Esophagus (tissue), 2 donors: Measurements from ENCODE around the gene MAK. TPM values are rescaled to one million over a fixed set of nuclear protein-coding genes. Genes with fewer than 3 reads are reported as not detected.
"Not testable (repeated sequence)": the region's sequence is repeated elsewhere in the genome, so short reads cannot be mapped to it uniquely, and the experiment has no call there.

ENCODE experiments used
- H3K27ac ChIP-seq, 2 donors: one replicate each; pipeline ENCODE4 v1.5.1; 2013; ENCODE audit warnings: low read depth in 2 of 2, mild to moderate bottlenecking in 2 of 2, inconsistent platforms in 1 of 2, low read length in 1 of 2, moderate library complexity in 1 of 2
- H3K27me3 ChIP-seq, 2 donors: one replicate each; pipeline ENCODE4 v1.6.1; 2013; ENCODE audit warnings: low read length in 2 of 2, control low read depth in 1 of 2, mild to moderate bottlenecking in 1 of 2; ENCODE audit not compliant: insufficient read depth in 2 of 2, control insufficient read depth in 1 of 2
- H3K36me3 ChIP-seq, 2 donors: one replicate each; pipeline ENCODE4 v1.6.1; 2013; ENCODE audit warnings: low read length in 1 of 2; ENCODE audit not compliant: control insufficient read depth in 2 of 2, insufficient read depth in 2 of 2
- H3K4me1 ChIP-seq, 2 donors: one replicate each; pipeline ENCODE4 v1.6.1; 2013; ENCODE audit warnings: low read length in 1 of 2; ENCODE audit not compliant: control insufficient read depth in 2 of 2, insufficient read depth in 2 of 2
- H3K4me3 ChIP-seq, 2 donors: one replicate each; pipeline ENCODE4 v1.5.1; 2013; ENCODE audit warnings: low read length in 2 of 2, mild to moderate bottlenecking in 2 of 2, low read depth in 1 of 2, moderate library complexity in 1 of 2
- H3K9me3 ChIP-seq, 2 donors: one replicate each; pipeline ENCODE4 v1.6.1; 2013; ENCODE audit warnings: mild to moderate bottlenecking in 2 of 2, low read depth in 1 of 2, low read length in 1 of 2, moderate library complexity in 1 of 2; ENCODE audit not compliant: control insufficient read depth in 2 of 2, insufficient read depth in 1 of 2
- WGBS, 2 donors: extraction: QIAGEN DNeasy Blood & Tissue Kit; methylation state at CpG; one replicate each; pipeline ENCODE4 v1.1.7; 2013; 5-methylcytosine and 5-hydroxymethylcytosine counted together
- polyA plus RNA-seq, 2 donors: library from polyadenylated mRNA; stranded (reverse); fragments of 200-250 nt; gene quantifications; one replicate each; pipeline ENCODE4 v1.2.3, GENCODE V29; 2013
- donor health status: healthy with polysubstance abuse.
- donor health status: Bipolar disorder and iron deficiency.

Gene MAK
- polyA plus RNA-seq, 2 donors: 0.02 to 0.04 TPM

- peak overlapping the region; percentile 69 to 91 for H3K27ac ChIP-seq
- 46 to 51% methylated on average over 6 of the region's 6 CpGs for WGBS, 2 donors
These were observed 78.4 kb downstream of the MAK start for GRCh38 chr6:10759884-10760329.

DNA sequence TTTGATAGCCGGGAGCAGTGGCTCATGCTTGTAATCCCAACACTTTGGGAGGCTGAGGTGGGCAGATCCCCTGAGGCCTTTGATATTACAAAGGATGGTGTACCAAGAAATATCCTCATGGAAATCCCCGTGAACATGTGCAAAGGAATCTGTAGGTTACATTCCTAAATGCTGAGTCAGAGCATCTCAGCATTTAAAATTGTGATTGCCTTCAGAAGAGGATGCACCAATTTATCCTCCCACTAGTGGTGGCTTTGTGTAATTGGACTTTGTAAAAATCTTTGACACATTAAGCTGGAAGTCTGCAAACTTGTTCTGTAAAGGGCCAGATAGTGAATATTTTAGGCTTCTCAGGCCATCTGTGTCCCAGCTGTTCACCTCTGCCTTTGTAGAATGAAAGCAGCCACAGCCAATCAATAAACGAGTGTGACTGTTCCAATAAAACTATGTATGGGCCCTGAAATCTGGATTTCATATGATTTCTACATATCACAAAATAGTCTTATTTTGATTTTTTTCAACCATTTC is 79.0 kb downstream of the MAK start:
- Histone ChIP-seq H3K4me3 (no peak overlapping the region), H3K27ac (peak overlapping the region; percentile 61 to 69), H3K4me1 (peaks cover 0 to 2% of the 10 kb centered on the region in 2 donors), H3K9me3 (no peaks in the 10 kb centered on the region), H3K36me3 (peaks cover 0 to 5% of the 10 kb centered on the region in 2 donors), H3K27me3 (no peaks in the 10 kb centered on the region)
- 30 to 43% methylated on average over 3 of the region's 3 CpGs for WGBS, 2 donors

More at GRCh38 chr6:10759884-10760329, 78.4 kb downstream of the MAK start:
- Histone ChIP-seq H3K9me3 (no peaks in the 10 kb centered on the region), H3K4me1 (peaks cover 0 to 2% of the 10 kb centered on the region in 2 donors), H3K4me3 (no peak overlapping the region), H3K27me3 (no peaks in the 10 kb centered on the region), H3K36me3 (no peaks in the 10 kb centered on the region)

- Histone ChIP-seq H3K36me3 (peaks cover 0 to 20% of the 10 kb centered on the region in 2 donors), H3K9me3 (no peaks in the 10 kb centered on the region), H3K27me3 (no peaks in the 10 kb centered on the region), H3K4me3 (no peak overlapping the region), H3K4me1 (peaks cover 0 to 2% of the 10 kb centered on the region in 2 donors), H3K27ac (no peak overlapping the region)
- WGBS, 2 donors: 74 to 85% methylated on average over 1 of the region's 1 CpG
These were observed 82.3 kb downstream of the MAK start for GRCh38 chr6:10756085-10756484.

DNA sequence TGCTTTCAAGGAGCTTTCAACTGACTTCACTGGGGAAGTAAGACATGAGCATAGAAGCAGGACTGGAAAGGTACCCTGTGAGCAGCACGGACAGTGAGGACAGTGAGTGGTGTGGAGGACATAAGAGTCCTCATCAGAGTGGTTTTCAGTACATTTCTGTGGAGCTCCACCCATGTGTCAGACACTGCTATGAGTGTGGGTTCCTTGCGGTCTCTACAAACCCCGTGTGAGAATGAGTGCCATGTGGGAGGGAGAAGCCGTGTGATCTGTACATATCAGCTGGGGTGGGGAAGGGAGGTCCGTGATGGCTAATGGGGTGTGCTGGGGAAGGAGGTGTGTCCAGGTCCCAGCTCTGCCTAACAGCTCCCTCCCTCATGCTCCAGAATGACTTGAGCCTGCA is 86.6 kb downstream of the MAK start:
- H3K27ac ChIP-seq, H3K4me1 ChIP-seq, H3K9me3 ChIP-seq, H3K4me3 ChIP-seq, H3K27me3 ChIP-seq: not testable (repeated sequence)
- 75 to 86% methylated on average over 3 to 5 of the region's 5 CpGs for WGBS, 2 donors
- H3K36me3 ChIP-seq: peaks cover 0 to 28% of the 10 kb centered on the region in 2 donors

GRCh38 chr6:10750568-10750967 is 87.8 kb downstream of the MAK start:
- H3K9me3 ChIP-seq, H3K27ac ChIP-seq, H3K4me3 ChIP-seq, H3K27me3 ChIP-seq, H3K4me1 ChIP-seq: not testable (repeated sequence)
- peaks cover 0 to 28% of the 10 kb centered on the region in 2 donors for H3K36me3 ChIP-seq
- 79 to 88% methylated on average over 6 of the region's 6 CpGs for WGBS, 2 donors

DNA sequence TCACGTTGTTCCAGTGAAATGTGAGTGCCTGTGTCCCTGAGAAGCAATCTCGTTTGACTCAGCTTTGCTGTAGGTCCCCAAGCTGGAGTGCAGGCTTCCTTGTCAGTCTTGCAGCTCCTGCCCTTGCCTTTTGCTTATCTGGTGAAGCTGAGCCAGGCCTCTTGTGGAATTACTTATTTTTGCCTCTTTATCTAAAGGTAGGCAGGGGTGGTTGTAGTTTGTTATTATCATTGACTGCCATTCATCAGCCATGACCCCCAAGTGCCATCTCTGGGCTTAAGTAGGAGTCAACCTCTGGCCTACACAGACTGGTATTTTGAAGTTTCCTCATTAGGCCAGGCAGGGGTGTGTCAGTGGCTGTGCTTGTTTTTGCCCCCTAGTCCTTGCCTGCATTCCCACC is 88.6 kb downstream of the MAK start:
- no peaks in the 10 kb centered on the region for H3K4me1 ChIP-seq
- H3K27ac ChIP-seq: no peak overlapping the region
- H3K4me3 ChIP-seq: no peak overlapping the region
- no peaks in the 10 kb centered on the region for H3K27me3 ChIP-seq
- WGBS, 2 donors: 29 to 42% methylated on average over 2 of the region's 2 CpGs
- no peaks in the 10 kb centered on the region for H3K9me3 ChIP-seq
- H3K36me3 ChIP-seq: peaks cover 0 to 27% of the 10 kb centered on the region in 2 donors

DNA sequence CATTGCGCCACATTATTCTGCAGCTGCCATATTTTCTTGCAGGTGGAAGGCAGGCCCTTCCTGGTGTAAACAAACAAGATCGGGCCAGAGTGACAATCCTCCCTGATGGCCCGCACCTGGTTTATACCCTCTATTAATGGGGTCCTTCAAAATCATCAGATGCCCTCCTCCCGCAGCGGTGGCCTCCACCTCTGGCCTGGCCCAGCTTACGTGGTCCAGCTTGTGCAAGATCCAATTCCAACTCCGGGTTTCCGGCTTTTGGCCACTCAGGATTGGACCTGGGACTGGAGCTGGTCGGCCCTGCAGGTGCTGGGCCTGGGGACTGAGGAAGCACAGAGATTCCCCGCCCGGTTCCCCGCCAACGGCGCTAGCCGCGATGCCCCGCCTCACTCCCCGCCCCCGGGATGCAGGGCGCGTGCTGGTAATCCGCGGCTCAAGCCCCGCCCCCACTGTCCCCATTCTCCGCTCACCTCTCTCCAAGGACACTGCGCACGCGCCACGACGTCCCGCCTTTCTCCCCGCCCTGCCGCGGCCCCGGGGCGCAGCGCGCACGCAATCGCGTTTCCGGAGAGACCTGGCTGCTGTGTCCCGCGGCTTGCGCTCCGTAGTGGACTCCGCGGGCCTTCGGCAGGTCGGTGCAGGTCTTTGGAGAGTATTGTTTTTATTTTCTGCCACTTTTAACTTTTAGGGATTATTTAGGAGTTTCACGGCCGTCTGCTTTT is 90.9 kb downstream of the MAK start, which contains the start of gene TMEM14B:
Gene TMEM14B (plus strand): TSS at position 555 of the 722 bp plus-strand sequence. CDS start 1,441 bp downstream, outside the sequence.
- Histone ChIP-seq H3K4me1 (no peaks in the 10 kb centered on the region), H3K27me3 (no peaks in the 10 kb centered on the region), H3K9me3 (no peaks in the 10 kb centered on the region), H3K27ac (peak within 1 kb of the TSS; percentile 57 to 73), H3K4me3 (peak within 1 kb of the TSS; percentile 49 to 79), H3K36me3 (peaks cover 0 to 9% of the 10 kb centered on the region in 2 donors)
- 1% methylated on average over 49 to 52 of the region's 52 CpGs for WGBS, 2 donors

GRCh38 chr6:10746915-10747250 is 91.5 kb downstream of the MAK start:
- peak overlapping the region; percentile 57 to 73 for H3K27ac ChIP-seq
- H3K27me3 ChIP-seq: no peaks in the 10 kb centered on the region
- H3K4me3 ChIP-seq: peak overlapping the region; percentile 49 to 79
- H3K9me3 ChIP-seq: no peaks in the 10 kb centered on the region
- no peaks in the 10 kb centered on the region for H3K4me1 ChIP-seq
- 47 to 52% methylated on average over 9 of the region's 9 CpGs for WGBS, 2 donors
- H3K36me3 ChIP-seq: peaks cover 0 to 8% of the 10 kb centered on the region in 2 donors

DNA sequence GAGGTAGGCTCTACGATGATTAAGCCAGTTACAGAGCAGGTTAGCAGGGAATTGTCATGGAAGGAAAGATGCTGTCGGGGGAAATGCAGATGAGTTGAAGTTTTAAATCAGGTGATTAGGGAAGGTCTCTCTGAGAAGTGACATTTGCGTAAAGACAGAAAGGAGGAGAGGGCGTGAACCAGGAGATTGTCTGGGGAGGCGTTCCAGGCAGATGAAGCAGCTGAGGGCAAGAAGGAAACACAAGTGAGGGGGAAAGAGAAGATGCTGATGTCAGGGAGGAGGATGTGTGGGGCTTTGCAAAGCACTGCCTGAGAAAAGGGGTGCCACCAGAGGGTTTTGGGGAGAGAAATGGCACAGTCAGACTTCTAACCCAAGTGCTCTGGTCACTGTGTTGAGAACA is 93.2 kb downstream of the MAK start:
- H3K4me1 ChIP-seq: no peaks in the 10 kb centered on the region
- no peaks in the 10 kb centered on the region for H3K9me3 ChIP-seq
- 88% methylated on average over 5 of the region's 5 CpGs for WGBS, 2 donors
- H3K4me3 ChIP-seq: no peak overlapping the region
- peaks cover 0 to 4% of the 10 kb centered on the region in 2 donors for H3K36me3 ChIP-seq
- no peak overlapping the region for H3K27ac ChIP-seq
- H3K27me3 ChIP-seq: no peaks in the 10 kb centered on the region

GRCh38 chr6:10743515-10743914 is 94.8 kb downstream of the MAK start:
- H3K9me3 ChIP-seq: no peaks in the 10 kb centered on the region
- H3K27ac ChIP-seq: no peak overlapping the region
- no peaks in the 10 kb centered on the region for H3K27me3 ChIP-seq
- H3K4me3 ChIP-seq: no peak overlapping the region
- no peaks in the 10 kb centered on the region for H3K36me3 ChIP-seq
- H3K4me1 ChIP-seq: no peaks in the 10 kb centered on the region
- WGBS, 2 donors: 81 to 86% methylated on average over 6 of the region's 6 CpGs
